OCI-LY3 (cell line): Measurements from ENCODE around the gene OPTN.

Experiments used
- CTCF ChIP-seq: fragments of 200-600, 300-600 bp; sonication (generic); IDR thresholded peaks from 2 replicates; pipeline ENCODE4 v1.5.1; 2014; ENCODE audit warnings: antibody characterized with exemption, low read length, low read depth
- EZH2phosphoT487 ChIP-seq: fragments of 200-600 bp; shearing (Covaris generic); IDR thresholded peaks from 2 replicates; pipeline ENCODE4 v1.6.1; 2018; ENCODE audit warnings: antibody characterized with exemption, mixed run types, low read depth

- TF ChIP-seq CTCF = no peak
- no peak for TF ChIP-seq EZH2phosphoT487
Observed at GRCh38 chr10:13068071-13068470, 31.9 kb upstream of the OPTN start.
